Measurements from ENCODE around the gene KRTAP19-8.

The KRTAP19-8 gene

GRCh38 chr21:31011412-31011811 lies 26.9 kb downstream of the KRTAP19-8 start:
- DNase-seq = no peak

DNA sequence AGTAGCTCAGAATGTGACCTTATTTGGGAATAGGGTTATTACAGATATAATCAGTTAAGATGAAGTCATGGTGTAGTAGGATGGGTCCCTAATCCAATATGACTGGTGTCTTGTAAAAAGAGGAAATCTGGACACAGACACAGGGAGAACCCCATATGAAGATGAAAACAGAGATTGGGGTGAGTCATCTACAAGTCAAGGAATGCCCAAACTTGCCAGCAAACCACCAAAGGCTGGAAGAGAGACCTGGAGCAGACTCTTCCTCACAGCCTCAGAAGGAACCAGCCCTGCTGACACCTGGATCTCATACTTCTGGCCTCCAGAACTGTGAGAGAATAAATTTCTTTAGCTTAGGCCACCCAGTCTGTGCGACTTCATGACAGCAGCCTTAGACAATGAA lies 29.9 kb downstream of the KRTAP19-8 start:
- DNase-seq = no peak

DNA sequence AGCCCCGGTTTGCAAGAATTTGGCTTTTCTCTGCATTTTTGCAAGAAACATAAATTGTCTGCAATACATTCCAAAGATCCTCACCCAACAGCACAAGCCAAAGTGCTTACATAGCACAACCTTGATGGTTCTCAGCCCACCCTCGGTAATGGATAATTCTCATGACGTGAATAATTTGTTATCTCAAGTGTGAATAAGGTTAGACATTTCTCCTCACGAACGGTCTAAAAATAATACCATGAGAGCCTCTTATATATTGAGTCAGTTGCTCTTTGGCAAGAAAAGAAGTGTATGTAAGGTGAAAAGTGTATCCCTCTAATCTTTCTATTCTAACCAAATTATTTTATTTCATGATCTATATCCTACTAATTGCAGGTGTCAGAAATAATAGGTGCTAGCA lies 33.3 kb downstream of the KRTAP19-8 start:
- DNase-seq = no peak

DNA sequence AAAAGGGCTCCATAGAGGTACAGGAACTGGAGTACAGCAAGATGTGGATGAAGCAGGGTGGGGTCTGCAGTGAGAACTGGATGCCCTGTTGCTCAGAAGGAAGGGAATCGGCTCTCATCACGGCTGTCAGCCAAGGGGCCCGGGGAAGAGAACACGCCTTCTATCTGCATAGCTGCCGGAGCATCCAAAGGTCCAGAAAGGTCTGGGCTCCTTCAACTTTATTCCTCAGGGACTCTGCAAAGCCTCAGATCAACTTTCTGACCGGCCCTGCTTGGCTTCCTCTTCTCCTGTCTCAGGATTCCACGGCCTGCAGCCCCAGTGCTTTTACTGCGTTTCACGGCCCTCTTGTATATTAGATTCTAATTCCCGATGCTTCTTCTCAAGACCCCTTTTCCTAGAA lies 34.8 kb downstream of the KRTAP19-8 start:
- no peak for DNase-seq

DNA sequence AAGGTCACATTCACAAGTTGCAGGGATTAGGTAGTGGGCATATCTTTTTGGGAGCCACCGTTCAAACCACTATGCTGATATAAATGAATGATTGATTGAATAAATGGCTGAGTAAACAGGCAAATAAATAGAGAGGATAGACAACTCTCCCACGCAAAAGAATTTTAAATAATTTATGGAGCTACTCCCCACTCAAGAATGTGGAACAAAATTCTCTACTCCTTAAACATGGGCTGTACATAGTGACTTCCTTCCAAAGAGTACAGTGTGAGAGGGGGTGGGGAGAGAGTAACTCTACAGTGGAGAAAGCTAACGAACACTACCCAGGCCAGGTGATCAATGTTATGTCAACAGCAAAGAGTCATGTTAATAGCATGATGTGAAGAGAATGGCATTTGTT lies 40.7 kb downstream of the KRTAP19-8 start:
- DNase-seq = no peak

DNA sequence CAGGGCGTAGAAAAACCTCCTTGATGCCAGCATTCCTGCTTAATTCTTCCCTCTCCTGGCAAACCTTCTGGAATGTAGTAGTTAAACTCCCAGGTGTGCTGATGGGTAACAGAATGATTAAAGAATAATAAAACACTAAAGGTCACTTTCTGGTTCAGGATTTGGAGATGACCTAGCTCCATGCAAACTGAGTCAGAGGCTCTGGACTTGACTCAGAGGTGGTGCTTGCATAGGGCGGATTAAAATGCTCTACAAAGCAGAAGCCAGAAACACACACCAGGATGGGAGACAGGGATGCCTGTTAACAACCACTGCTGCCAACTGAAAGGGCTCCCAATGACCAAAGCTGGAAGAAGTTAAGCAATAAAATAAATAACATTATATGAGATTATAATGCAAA lies 41.5 kb downstream of the KRTAP19-8 start:
- DNase-seq = no peak

- no peak for DNase-seq
These were observed 43.3 kb downstream of the KRTAP19-8 start for GRCh38 chr21:30994932-30995331.

GRCh38 chr21:30990514-30991262 lies 47.6 kb downstream of the KRTAP19-8 start:
- DNase-seq = peak; percentile 16 to 53

DNA sequence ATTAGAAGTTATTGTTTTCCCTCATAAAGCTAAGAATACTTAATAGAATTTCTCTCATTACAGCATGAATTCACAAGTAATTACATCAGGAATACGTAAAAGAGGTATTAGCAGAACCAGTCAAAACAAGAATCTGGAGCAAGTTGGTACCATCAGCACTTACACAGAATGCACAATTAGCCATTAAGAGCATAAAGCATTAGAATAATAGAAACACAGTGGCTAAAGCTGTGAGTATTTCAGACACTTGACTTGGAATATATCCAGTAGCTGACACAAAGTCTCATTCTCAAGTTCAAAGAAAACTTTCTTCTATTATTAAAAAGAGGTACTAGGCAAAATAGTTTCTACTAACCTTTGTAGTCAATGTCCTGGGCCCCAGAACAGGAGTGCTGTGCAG lies 49.6 kb downstream of the KRTAP19-8 start:
- DNase-seq = no peak

Measured in NCI-H2081 (cell line).